HG03039 (cell line): ENCODE results near the gene KLK13.

Experiments used
- ATAC-seq: cut with Tn5 transposase; IDR thresholded peaks from one replicate; pipeline ENCODE4 v1.9.1; 2021; ENCODE audit warnings: mild to moderate bottlenecking, moderate library complexity; ENCODE audit not compliant: unreplicated experiment

Gene KLK13

GRCh38 chr19:51023946-51024345 is 40.9 kb downstream of the KLK13 start:
- no peak for ATAC-seq

GRCh38 chr19:51022526-51022925 is 42.4 kb downstream of the KLK13 start:
- no peak for ATAC-seq

- ATAC-seq = no peak
These were observed 43.8 kb downstream of the KLK13 start for GRCh38 chr19:51020988-51021651.

GRCh38 chr19:51019544-51019925 is 45.4 kb downstream of the KLK13 start, which contains the start of gene KLK10:
KLK10 (minus strand) TSS chr19:51019709; CDS start chr19:51019130, 579 bp downstream.
- ATAC-seq = no peak

- ATAC-seq = no peak
These were observed 45.9 kb downstream of the KLK13 start for GRCh38 chr19:51018745-51019543.

- ATAC-seq = no peak
These were observed 47.9 kb downstream of the KLK13 start for GRCh38 chr19:51016798-51017683.

- ATAC-seq = no peak
These were observed 49.1 kb downstream of the KLK13 start for GRCh38 chr19:51015691-51016267.

GRCh38 chr19:51014242-51014641 is 50.6 kb downstream of the KLK13 start:
- no peak for ATAC-seq

- no peak for ATAC-seq
These were observed 52.2 kb downstream of the KLK13 start for GRCh38 chr19:51012661-51013190.

- no peak for ATAC-seq
These were observed 54.7 kb downstream of the KLK13 start for GRCh38 chr19:51010066-51010795.

GRCh38 chr19:51009061-51009891 is 55.6 kb downstream of the KLK13 start:
- ATAC-seq = no peak

GRCh38 chr19:51007488-51007887 is 57.4 kb downstream of the KLK13 start:
- no peak for ATAC-seq

GRCh38 chr19:51006406-51006805 is 58.5 kb downstream of the KLK13 start:
- ATAC-seq = no peak
